IMR-90 (cell line): ENCODE data around the gene DUS1L. TPM values are rescaled to one million over a fixed set of nuclear protein-coding genes. Genes with fewer than 3 reads are reported as not detected.

Experiments used
- ATAC-seq: fragments of 200-7000 bp; cut with Tn5 transposase; 2 replicates; pipeline ENCODE4 v1.9.1; 2020; ENCODE audit warnings: low read depth, mild to moderate bottlenecking, moderate library complexity
- BruUV-seq: library from RNA; stranded (reverse); fragments of 400-500 nt; replicated peaks from 2 replicates; lab custom pipeline; 2021; lab: Mats Ljungman, UMichigan
- CTCF ChIA-PET: fragments of 300-600 bp; formaldehyde crosslinking; extraction: SDS; loops from one replicate; lab custom pipeline; 2021; ENCODE audit warnings: antibody characterized with exemption; lab: Yijun Ruan, JAX
- POLR2A ChIA-PET: fragments of 300-600 bp; sonication (Branson Sonifier 250); formaldehyde crosslinking; loops from one replicate; lab custom pipeline; 2022; ENCODE audit warnings: antibody characterized with exemption; ENCODE audit not compliant: unreplicated experiment; lab: Charles Lee
- DNase-seq: peaks from one replicate; pipeline ENCODE4 v3.0.0; 2013
- H2AFZ ChIP-seq: replicated peaks from 2 replicates; pipeline ENCODE3; 2013; ENCODE audit warnings: low read length, mild to moderate bottlenecking; ENCODE audit not compliant: poor library complexity
- H2AK5ac ChIP-seq: 2 replicates; pipeline ENCODE4 v1.6.1; 2013; ENCODE audit warnings: low read depth, low read length, inconsistent platforms
- H2AK9ac ChIP-seq: replicated peaks from 2 replicates; pipeline ENCODE3; 2013; ENCODE audit warnings: mild to moderate bottlenecking, low read depth, low read length, moderate library complexity; ENCODE audit not compliant: poor library complexity
- H2BK120ac ChIP-seq: 2 replicates; pipeline ENCODE4 v1.6.1; 2013; ENCODE audit warnings: low read depth, low read length, inconsistent platforms
- H2BK15ac ChIP-seq: 3 replicates; pipeline ENCODE4 v1.6.1; 2013; ENCODE audit warnings: low read depth, low read length, inconsistent platforms
- H2BK20ac ChIP-seq: 2 replicates; pipeline ENCODE4 v1.6.1; 2013; ENCODE audit warnings: low read depth, mild to moderate bottlenecking, inconsistent platforms, low read length, moderate library complexity
- H2BK5ac ChIP-seq: 2 replicates; pipeline ENCODE4 v1.6.1; 2013; ENCODE audit warnings: mild to moderate bottlenecking, low read depth, low read length, inconsistent platforms; ENCODE audit not compliant: poor library complexity, severe bottlenecking
- H3K14ac ChIP-seq: replicated peaks from 2 replicates; pipeline ENCODE4 v1.6.1; 2013; ENCODE audit warnings: low read depth, low read length, inconsistent platforms
- H3K18ac ChIP-seq: 2 replicates; pipeline ENCODE4 v1.6.1; 2013; ENCODE audit warnings: low read depth, low read length, control low read depth
- H3K23ac ChIP-seq: 2 replicates; pipeline ENCODE4 v1.6.1; 2013; ENCODE audit warnings: low read depth, low read length, inconsistent platforms
- H3K27ac ChIP-seq: 2 replicates; pipeline ENCODE4 v1.5.1; 2013; ENCODE audit warnings: mild to moderate bottlenecking, control low read depth, low read length; ENCODE audit not compliant: insufficient read depth
- H3K27me3 ChIP-seq: 2 replicates; pipeline ENCODE4 v1.6.1; 2013; ENCODE audit warnings: low read length; ENCODE audit not compliant: control insufficient read depth, insufficient read depth
- H3K36me3 ChIP-seq: 2 replicates; pipeline ENCODE4 v1.6.1; 2013; ENCODE audit warnings: low read length, mixed read lengths; ENCODE audit not compliant: control insufficient read depth, insufficient read depth
- H3K4ac ChIP-seq: 2 replicates; pipeline ENCODE4 v1.6.1; 2013; ENCODE audit warnings: low read depth, low read length, inconsistent platforms
- H3K4me1 ChIP-seq: 2 replicates; pipeline ENCODE4 v1.6.1; 2013; ENCODE audit warnings: low read length, mixed read lengths; ENCODE audit not compliant: control insufficient read depth, insufficient read depth
- H3K4me2 ChIP-seq: 2 replicates; pipeline ENCODE4 v1.6.1; 2013; ENCODE audit warnings: low read depth, mild to moderate bottlenecking, control low read depth, low read length, moderate library complexity
- H3K4me3 ChIP-seq: 2 replicates; pipeline ENCODE4 v1.5.1; 2013; ENCODE audit warnings: low read depth, mild to moderate bottlenecking, control low read depth, low read length, moderate library complexity; ENCODE audit not compliant: insufficient read depth
- H3K56ac ChIP-seq: 2 replicates; pipeline ENCODE4 v1.6.1; 2013; ENCODE audit warnings: low read length, inconsistent platforms; ENCODE audit not compliant: insufficient read depth; ENCODE audit errors: extremely low read depth
- H3K79me1 ChIP-seq, 2 experiments: 2 replicates each; pipeline ENCODE4 v1.6.1; 2013; ENCODE audit warnings: low read length in 2 of 2, inconsistent platforms in 1 of 2, low read depth in 1 of 2
- H3K9ac ChIP-seq: 2 replicates; pipeline ENCODE4 v1.6.1; 2013; ENCODE audit warnings: low read depth, low read length, control low read depth
- H3K9me1 ChIP-seq: 2 replicates; pipeline ENCODE4 v1.6.1; 2013; ENCODE audit warnings: low read length, inconsistent platforms; ENCODE audit not compliant: insufficient read depth
- H3K9me3 ChIP-seq: 2 replicates; pipeline ENCODE4 v1.6.1; 2013; ENCODE audit warnings: low read length; ENCODE audit not compliant: control insufficient read depth, insufficient read depth
- H4K20me1 ChIP-seq: 2 replicates; pipeline ENCODE4 v1.6.1; 2013; ENCODE audit warnings: low read length, inconsistent platforms; ENCODE audit not compliant: insufficient read depth
- H4K5ac ChIP-seq: 2 replicates; pipeline ENCODE4 v1.6.1; 2013; ENCODE audit warnings: mild to moderate bottlenecking, low read depth, low read length, control low read depth
- H4K8ac ChIP-seq, 2 experiments: 2 replicates each; pipeline ENCODE4 v1.6.1; 2013; ENCODE audit warnings: low read depth in 2 of 2, low read length in 2 of 2, control low read depth in 1 of 2, inconsistent platforms in 1 of 2
- H4K91ac ChIP-seq: 2 replicates; pipeline ENCODE4 v1.6.1; 2013; ENCODE audit warnings: low read depth, low read length, inconsistent platforms; ENCODE audit not compliant: insufficient read depth
- BHLHE40 ChIP-seq: fragments of 150-350 bp; IDR thresholded peaks from 2 replicates; pipeline ENCODE4 v1.6.1; 2016; ENCODE audit warnings: mild to moderate bottlenecking, low read depth, low read length
- CEBPB ChIP-seq: IDR thresholded peaks from 2 replicates; pipeline ENCODE4 v1.6.1; 2012; ENCODE audit warnings: low read depth, low read length, improper control_type of control experiment
- CHD1 ChIP-seq: IDR thresholded peaks from 2 replicates; pipeline ENCODE4 v1.6.1; 2012; ENCODE audit warnings: low read depth, low read length, improper control_type of control experiment
- ELK1 ChIP-seq: fragments of 150-350 bp; IDR thresholded peaks from 2 replicates; pipeline ENCODE4 v1.6.1; 2016; ENCODE audit warnings: low read depth, mild to moderate bottlenecking, low read length, moderate library complexity, borderline replicate concordance
- FOS ChIP-seq: fragments of 150-350 bp; IDR thresholded peaks from 2 replicates; pipeline ENCODE4 v1.6.1; 2016; ENCODE audit warnings: low read depth, low read length
- MAFK ChIP-seq: IDR thresholded peaks from 2 replicates; pipeline ENCODE4 v1.6.1; 2012; ENCODE audit warnings: low read depth, low read length, improper control_type of control experiment
- MAZ ChIP-seq: IDR thresholded peaks from 2 replicates; pipeline ENCODE4 v1.6.1; 2012; ENCODE audit warnings: low read depth, mild to moderate bottlenecking, low read length, improper control_type of control experiment, moderate library complexity, borderline replicate concordance
- MXI1 ChIP-seq: IDR thresholded peaks from 2 replicates; pipeline ENCODE4 v1.6.1; 2012; ENCODE audit warnings: low read depth, mild to moderate bottlenecking, low read length, moderate library complexity, borderline replicate concordance
- NFE2L2 ChIP-seq: fragments of 150-350 bp; IDR thresholded peaks from 2 replicates; pipeline ENCODE4 v1.6.1; 2016; ENCODE audit warnings: low read depth, mild to moderate bottlenecking, low read length
- POLR2A ChIP-seq: IDR thresholded peaks from 2 replicates; pipeline ENCODE4 v1.6.1; 2012; ENCODE audit warnings: mild to moderate bottlenecking, low read depth, low read length
- RAD21 ChIP-seq: IDR thresholded peaks from 2 replicates; pipeline ENCODE4 v1.6.1; 2012; ENCODE audit warnings: low read length, improper control_type of control experiment
- RCOR1 ChIP-seq: IDR thresholded peaks from 2 replicates; pipeline ENCODE4 v1.6.1; 2012; ENCODE audit warnings: mild to moderate bottlenecking, low read length, improper control_type of control experiment; ENCODE audit not compliant: insufficient replicate concordance
- RFX5 ChIP-seq: IDR thresholded peaks from 2 replicates; pipeline ENCODE4 v1.8.0; 2012; ENCODE audit warnings: low read depth, mild to moderate bottlenecking, low read length, moderate library complexity
- SMC3 ChIP-seq: fragments of 150-350 bp; IDR thresholded peaks from 2 replicates; pipeline ENCODE4 v1.6.1; 2016; ENCODE audit warnings: low read depth, mild to moderate bottlenecking, antibody characterized with exemption, low read length, moderate library complexity
- whole genome bisulfite sequencing, 2 experiments: methylation state at CpG; one replicate each; pipeline versions ENCODE4 v1.1.5 to v1.1.7; 2013; ENCODE audit warnings: missing lambda C conversion rate in 2 of 2; ENCODE audit not compliant: insufficient read length in 1 of 2; ENCODE audit errors: extremely low coverage in 2 of 2; 5-methylcytosine and 5-hydroxymethylcytosine counted together
- dilution Hi-C: fragments of 300-500 bp; cut with HindIII; formaldehyde crosslinking; loops from one replicate; pipeline ENCODE4 v1.14.3; 2018; ENCODE audit warnings: low sequenced_read_pairs; ENCODE audit not compliant: unreplicated experiment
- in situ Hi-C: fragments of 300-500 bp; cut with MboI; formaldehyde crosslinking; loops from 3 replicates; pipeline ENCODE4 v1.14.3; 2019; ENCODE audit warnings: low sequenced_read_pairs, inconsistent platforms, mixed read lengths
- intact Hi-C: fragments of 100-400 bp; cut with micrococcal nuclease; formaldehyde crosslinking; loops from 2 replicates; pipeline ENCODE4 v1.10.0; 2022
- polyA plus RNA-seq, 3 experiments: library from polyadenylated mRNA; depleted of rRNA; stranded (reverse); fragments of >200 nt; gene quantifications; 2 replicates each; pipeline ENCODE4 v1.2.3, GENCODE V29; 2012; ENCODE audit warnings: low replicate concordance in 1 of 3
- total RNA-seq: library from RNA; depleted of rRNA; stranded (reverse); fragments of >200 nt; gene quantifications from 2 replicates; pipeline ENCODE4 v1.2.3, GENCODE V29; 2012
- TF ChIP-seq, protein P1 (sequence below): conservative IDR thresholded peaks from 2 replicates; pipeline ENCODE4 v1.5.1; 2012; ENCODE audit warnings: mild to moderate bottlenecking, low read depth, low read length, improper control_type of control experiment
- TF ChIP-seq, protein P2 (sequence below): fragments of 150-350 bp; IDR thresholded peaks from 2 replicates; pipeline ENCODE4 v1.6.1; 2017; ENCODE audit warnings: mild to moderate bottlenecking, antibody characterized with exemption, low read length, low read depth

The DUS1L gene
- total and polyA plus RNA-seq, 2 of the 4 experiments (the other 2 are of a cell fraction), result 29.0 to 76.9 TPM

- POLR2A ChIA-PET, result no interaction called here
- no peak overlapping the region for H3K4me3 ChIP-seq
- no peak overlapping the region for H2BK120ac ChIP-seq
- dilution Hi-C loops (no loop called here), intact Hi-C loops (no loop called here), in situ Hi-C loops (no loop called here)
- no peak overlapping the region for H3K56ac ChIP-seq
- DNase-seq, result no peak
- H4K5ac ChIP-seq, result no peak overlapping the region
- no peak overlapping the region for H3K18ac ChIP-seq
- H2AK5ac ChIP-seq, result no peak overlapping the region
- H3K23ac ChIP-seq, result no peak overlapping the region
- no peaks in the 10 kb centered on the region for H3K27me3 ChIP-seq
- peaks cover 13% of the 10 kb centered on the region for H3K36me3 ChIP-seq
- no peak overlapping the region for H3K4me2 ChIP-seq
- no peak overlapping the region for H4K8ac ChIP-seq
- H3K9ac ChIP-seq, result no peak overlapping the region
- no peak overlapping the region for H2AFZ ChIP-seq
- H3K4ac ChIP-seq, result no peak overlapping the region
- peaks cover 4 to 7% of the 10 kb centered on the region in 2 experiments; a peak in 1 of 4 replicates for H3K79me1 ChIP-seq
- peaks cover 5% of the 10 kb centered on the region for H3K4me1 ChIP-seq
- no peak overlapping the region for H3K27ac ChIP-seq
- no peak overlapping the region for H3K14ac ChIP-seq
- TF ChIP-seq, protein P1, sequence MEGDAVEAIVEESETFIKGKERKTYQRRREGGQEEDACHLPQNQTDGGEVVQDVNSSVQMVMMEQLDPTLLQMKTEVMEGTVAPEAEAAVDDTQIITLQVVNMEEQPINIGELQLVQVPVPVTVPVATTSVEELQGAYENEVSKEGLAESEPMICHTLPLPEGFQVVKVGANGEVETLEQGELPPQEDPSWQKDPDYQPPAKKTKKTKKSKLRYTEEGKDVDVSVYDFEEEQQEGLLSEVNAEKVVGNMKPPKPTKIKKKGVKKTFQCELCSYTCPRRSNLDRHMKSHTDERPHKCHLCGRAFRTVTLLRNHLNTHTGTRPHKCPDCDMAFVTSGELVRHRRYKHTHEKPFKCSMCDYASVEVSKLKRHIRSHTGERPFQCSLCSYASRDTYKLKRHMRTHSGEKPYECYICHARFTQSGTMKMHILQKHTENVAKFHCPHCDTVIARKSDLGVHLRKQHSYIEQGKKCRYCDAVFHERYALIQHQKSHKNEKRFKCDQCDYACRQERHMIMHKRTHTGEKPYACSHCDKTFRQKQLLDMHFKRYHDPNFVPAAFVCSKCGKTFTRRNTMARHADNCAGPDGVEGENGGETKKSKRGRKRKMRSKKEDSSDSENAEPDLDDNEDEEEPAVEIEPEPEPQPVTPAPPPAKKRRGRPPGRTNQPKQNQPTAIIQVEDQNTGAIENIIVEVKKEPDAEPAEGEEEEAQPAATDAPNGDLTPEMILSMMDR, result no peak
- TF ChIP-seq ELK1 (no peak), MXI1 (no peak), BHLHE40 (no peak), FOS (no peak), NFE2L2 (no peak), MAFK (no peak), CEBPB (no peak), POLR2A (no peak), RCOR1 (no peak), MAZ (no peak), SMC3 (no peak), CHD1 (no peak), RFX5 (no peak), RAD21 (no peak)
- TF ChIP-seq, protein P2, sequence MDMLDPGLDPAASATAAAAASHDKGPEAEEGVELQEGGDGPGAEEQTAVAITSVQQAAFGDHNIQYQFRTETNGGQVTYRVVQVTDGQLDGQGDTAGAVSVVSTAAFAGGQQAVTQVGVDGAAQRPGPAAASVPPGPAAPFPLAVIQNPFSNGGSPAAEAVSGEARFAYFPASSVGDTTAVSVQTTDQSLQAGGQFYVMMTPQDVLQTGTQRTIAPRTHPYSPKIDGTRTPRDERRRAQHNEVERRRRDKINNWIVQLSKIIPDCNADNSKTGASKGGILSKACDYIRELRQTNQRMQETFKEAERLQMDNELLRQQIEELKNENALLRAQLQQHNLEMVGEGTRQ, result no peak
- no CpG with 5 or more reads among the region's 10 CpGs for WGBS, 2 experiments
- CTCF ChIA-PET, result no interaction called here
- H2BK20ac ChIP-seq, result no peak overlapping the region
- no peak overlapping the region for H2BK5ac ChIP-seq
- H2BK15ac ChIP-seq, result no peak overlapping the region
- no peak overlapping the region for H4K91ac ChIP-seq
- H4K20me1 ChIP-seq, result no peaks in the 10 kb centered on the region
- ATAC-seq, result no peak
- no peak overlapping the region for H2AK9ac ChIP-seq
- no TSS peak for BruUV-seq
- H3K9me1 ChIP-seq, result no peaks in the 10 kb centered on the region
- no peaks in the 10 kb centered on the region for H3K9me3 ChIP-seq
These were observed 48.8 kb upstream of the DUS1L start for GRCh38 chr17:82114447-82114846.
